GM19238 (cell line): ENCODE measurements around the gene SH3BP5.

ENCODE experiments used
- DNase-seq: peaks from one replicate; pipeline ENCODE4 v3.0.0; 2011; ENCODE audit warnings: low spot score; ENCODE audit not compliant: insufficient read length

Gene SH3BP5

DNA sequence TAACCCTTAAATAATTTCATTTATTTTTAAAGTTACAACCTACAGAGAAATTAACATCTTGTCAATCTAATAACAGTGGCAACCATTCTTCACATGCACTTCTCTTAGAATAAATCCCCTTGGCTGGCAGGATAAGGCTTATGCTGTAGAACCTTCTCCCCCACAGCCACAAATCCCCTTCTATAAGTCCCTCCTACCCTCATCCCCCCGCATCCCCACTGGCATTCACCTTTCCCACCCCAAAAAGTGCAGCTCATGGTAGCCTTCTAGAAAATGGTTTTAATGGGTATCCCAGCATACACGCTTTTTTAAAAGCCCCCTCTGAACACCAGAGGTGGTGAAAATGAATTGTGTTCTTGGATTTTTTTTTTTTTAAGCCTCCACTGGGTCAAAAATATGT lies 77.2 kb downstream of the SH3BP5 start:
- DNase-seq = no peak

DNA sequence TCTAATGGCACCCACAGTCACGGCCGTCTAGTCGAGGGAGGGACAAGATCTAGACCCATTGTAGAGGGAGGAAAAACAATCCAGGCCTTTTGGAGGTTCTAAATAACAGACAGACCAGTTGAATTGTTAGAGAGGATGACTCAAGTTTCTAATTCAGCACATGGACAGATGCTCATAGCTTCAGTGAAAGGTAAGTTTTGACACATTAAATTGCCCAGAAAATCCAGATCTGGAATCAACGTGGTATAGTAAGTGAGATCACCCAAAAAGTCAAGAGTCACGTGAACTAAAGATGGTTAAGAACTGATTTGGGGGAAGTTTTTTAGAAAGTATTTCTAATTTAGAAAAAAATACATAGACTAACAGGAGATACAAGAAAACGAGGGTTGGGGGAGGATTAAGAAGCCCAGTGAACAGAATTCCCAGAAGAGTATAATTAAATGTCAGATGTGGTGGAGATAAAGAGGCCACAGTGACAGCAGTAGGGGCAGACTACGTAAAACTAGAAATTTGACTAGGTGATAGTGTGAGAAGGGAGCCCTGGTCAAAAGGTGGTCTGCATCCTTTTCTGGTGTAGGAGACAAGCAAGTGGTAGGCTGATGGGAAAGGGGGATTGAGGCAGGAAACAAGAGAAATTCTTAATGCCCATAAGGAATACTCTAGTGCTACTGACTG lies 79.2 kb downstream of the SH3BP5 start:
- DNase-seq = no peak

GRCh38 chr3:15246186-15246585 lies 86.2 kb downstream of the SH3BP5 start:
- DNase-seq = no peak

- DNase-seq = no peak
These were observed 88.4 kb downstream of the SH3BP5 start for GRCh38 chr3:15243822-15244482.

GRCh38 chr3:15241341-15241740 lies 91.0 kb downstream of the SH3BP5 start:
- no peak for DNase-seq

DNA sequence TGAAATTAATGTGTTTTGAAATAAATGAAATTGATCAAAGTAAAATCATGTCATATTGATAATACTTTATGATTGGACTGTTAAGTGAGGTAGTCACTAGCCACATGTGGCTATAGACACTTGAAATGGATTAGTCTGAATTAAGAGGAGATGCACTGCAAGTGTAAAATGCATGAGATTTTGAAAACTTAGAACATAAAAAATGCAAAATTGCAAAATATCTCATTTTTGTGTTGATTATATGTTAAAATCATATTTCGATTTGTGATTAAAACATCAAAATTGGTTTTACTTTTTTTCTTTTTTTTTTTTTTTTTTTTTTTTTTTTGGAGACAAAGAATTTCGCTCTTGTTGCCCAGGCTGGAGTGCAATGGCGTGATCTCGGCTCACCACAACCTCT lies 103.1 kb downstream of the SH3BP5 start:
- DNase-seq = no peak

DNA sequence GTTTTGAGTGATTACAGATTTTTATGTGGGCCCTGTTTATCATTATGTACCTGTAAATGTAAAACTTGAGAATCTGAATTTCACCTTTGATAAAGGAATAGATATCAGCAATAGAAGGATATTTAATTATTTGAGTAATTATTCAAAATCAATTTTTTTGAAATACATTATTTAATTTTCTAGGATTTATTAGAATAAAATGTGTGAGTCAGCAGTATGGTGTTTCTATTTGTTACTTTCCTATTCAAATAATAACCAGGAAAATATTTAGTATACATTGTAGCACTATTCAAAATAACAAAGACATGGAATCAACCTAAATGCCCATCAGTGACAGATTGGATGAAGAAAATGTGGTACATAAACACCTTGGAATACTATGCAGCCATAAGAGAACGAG lies 104.2 kb downstream of the SH3BP5 start:
- DNase-seq = no peak

DNA sequence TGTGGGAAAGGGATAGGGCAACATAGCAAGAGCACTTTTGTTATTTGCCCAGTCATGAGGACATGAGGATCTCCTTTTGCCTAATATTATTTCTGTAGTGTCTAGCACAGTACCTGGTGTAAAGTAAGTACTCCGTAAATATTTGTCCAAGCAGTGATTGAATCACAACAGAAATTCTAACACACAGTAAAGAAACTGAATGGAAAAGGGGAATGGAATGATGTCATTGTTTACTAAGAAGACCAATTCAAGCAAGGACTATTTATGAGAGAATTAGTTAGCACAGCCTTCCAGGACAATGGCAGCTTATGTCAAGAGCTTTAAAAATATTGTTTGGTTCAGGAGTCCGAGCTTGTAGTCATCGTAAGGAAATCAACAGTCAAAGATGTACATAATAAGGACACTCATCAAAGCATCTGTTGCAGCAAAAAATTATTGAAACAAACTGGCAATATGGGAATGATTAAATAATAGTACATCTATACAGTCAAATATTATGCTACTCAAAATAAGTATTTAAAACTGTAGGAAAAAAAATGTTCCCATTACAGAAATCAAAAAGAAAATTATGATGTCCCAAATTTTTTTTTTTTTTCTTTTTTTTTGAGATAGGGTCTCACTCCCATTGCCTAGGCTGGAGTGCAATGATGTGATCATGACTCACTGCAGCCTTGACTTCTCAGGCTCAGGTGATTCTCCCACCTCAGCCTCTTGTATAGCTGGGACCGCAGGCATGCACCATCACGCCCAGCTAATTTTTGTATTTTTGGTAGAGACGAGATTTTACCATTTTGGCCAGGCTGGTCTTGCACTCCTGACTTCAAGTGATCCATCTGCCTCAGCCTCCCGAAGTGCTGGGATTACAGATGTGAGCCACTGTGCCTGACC lies 108.5 kb downstream of the SH3BP5 start:
- DNase-seq = no peak

GRCh38 chr3:15221574-15222217 lies 110.7 kb downstream of the SH3BP5 start:
- DNase-seq = no peak

GRCh38 chr3:15220661-15221060 lies 111.7 kb downstream of the SH3BP5 start:
- DNase-seq = no peak

DNA sequence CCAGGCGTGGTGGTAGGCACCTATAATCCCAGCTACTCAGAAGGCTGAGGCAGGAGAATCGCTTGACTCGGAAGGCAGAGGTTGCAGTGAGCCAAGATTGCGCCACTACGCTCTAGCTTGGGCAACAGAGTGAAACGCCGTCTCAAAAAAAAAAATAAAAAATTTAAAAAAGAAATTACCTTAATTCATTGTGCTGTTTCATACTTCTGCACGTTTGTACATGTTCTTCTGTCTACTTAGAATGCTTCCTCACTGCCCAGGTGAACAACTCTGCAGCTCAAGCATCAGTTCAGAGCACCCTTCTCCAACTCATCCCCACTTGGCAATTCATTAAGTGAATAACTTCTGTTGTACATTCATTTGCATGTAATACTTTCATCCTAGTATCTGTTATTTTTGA lies 112.3 kb downstream of the SH3BP5 start:
- no peak for DNase-seq

DNA sequence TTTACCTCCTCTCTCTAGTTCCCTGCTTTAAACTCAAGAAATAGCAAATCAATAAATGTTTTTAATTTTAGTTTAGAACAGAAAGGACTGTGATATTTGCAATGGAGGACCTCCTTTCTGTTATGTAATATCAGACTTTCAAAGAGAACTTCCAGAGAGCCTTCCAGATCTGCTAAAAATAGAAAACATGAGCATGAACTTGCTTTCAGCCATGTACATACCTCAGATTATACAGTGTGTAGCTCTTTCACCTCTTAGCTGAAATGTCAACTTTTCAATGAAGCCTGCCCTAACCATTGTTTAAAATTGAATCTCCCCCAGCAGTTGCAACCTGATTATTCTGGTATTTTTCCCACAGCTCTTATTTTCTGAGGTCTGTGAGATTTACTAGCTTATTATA lies 113.7 kb downstream of the SH3BP5 start:
- DNase-seq = no peak

DNA sequence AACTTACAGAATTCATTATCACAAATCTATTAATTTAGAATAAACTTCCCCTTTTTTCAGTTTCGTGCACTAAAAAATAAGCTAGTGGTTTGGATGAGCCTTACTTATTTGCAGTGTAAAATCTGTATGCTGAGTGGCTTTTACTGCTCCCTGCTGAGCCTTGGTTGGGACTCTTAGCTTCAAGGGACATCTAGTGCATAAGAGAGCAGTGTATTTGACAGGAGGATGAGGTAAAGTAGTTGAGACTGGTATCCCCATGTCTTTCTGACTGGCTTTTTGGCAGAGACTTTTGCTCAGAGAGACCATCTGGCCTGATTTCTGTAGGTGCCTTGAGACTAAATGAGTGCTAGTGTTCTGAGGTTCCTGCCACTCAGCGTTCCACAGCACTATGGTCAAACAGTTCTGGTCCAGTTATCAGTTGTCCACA lies 114.5 kb downstream of the SH3BP5 start:
- no peak for DNase-seq

DNA sequence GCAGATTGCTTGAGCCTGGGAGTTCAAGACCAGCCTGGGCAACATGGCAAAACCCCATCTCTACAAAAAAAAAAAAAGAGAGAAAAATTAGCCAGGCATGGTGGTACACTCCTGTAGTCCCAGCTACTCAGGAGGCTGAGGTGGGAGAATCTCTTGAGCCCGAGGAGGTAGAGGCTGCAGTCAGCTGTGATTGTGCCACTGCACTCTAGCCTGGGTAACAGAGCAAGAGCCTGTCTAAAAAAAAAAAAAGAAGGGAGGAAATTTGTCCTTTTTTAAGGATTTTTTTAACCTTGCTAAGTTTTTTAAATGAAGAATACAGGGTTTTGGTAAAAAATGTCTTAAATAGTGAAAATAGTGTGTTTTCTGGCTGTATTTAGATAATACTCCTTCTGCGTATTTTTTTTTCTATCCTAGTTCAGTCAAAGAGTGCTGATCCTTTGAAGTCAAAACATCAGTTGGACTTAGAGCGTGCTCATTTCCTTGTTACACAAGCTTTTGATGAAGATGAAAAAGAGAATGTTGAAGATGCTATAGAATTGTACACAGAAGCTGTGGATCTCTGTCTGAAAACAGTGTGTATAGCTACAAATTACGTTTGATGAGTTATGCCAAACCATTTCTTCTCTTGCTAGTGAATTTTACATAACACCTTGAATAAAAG lies 115.2 kb downstream of the SH3BP5 start:
- DNase-seq = no peak

DNA sequence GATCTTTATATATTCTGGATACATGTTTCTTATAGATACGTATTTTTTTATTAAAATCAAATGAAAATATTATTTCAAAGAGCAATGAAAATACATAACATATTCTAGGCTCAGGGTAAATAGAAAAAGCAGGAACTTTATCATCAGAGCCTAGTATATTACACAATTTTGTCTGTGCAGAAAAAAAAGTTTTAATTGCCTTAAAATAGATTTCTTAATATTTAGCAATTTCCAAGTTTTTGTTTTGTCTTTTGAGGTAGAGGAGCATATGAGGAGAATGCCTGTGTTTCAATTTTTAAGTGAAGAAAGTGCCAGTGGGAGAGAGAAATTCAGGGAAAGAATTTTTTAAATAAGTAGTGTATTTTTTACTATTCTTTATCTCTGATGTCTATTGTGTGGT lies 115.9 kb downstream of the SH3BP5 start:
- DNase-seq = no peak

DNA sequence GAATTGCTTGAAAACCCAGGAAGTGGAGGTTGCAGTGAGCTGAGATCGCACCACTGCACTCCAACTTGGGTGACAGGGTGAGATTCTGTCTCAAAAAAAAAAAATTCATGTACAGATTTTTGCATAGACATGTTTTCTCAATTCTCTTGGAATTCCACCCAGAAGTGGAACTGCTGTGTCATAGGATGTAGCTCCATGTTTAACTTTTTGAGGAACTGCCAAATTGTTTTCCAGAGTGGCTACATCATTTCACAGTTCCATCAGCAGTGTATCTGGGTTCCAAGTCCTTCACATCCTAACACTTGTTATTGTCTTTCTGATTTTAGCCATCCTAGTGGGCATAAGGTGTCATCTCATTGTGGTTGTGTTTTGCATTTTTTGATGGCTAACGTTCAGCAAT lies 116.4 kb downstream of the SH3BP5 start:
- no peak for DNase-seq

DNA sequence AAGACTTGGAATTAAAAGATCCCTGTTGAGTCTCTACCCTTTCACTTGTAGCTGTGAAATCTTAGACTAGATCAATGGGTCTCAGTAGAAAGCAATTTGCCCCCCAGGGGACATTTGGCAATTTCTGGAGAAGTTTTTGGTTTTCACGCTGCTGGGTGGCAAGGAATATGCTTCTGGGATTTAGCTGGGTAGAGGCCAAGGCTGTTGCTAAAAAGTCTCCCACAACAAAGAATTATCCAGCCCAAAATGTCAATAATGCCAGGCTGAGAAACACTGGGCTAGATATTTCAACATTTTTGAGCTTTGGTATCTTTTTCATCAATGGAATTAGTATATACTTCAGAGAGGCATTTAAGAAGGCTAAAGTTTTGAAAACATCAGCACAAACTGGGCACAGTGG lies 117.6 kb downstream of the SH3BP5 start:
- DNase-seq = no peak

DNA sequence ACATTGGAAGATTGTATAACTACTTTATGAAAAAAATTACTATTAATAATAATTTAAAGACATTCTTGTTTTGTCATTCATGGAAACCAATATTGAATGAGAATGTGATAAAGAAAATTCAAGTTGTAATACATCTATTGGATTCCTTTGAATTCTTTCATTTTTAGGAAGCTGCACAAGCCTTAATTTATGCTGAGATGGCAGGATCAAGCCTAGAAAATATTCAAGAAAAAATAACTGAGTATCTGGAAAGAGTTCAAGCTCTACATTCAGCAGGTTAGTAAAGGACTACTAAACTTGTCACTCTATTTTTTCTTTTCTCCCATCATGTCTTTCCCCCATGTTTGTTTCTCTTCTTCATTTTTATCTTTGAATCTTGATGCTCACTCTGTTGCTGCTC lies 120.4 kb downstream of the SH3BP5 start:
- no peak for DNase-seq

- no peak for DNase-seq
These were observed 124.4 kb downstream of the SH3BP5 start for GRCh38 chr3:15207836-15208504.

DNA sequence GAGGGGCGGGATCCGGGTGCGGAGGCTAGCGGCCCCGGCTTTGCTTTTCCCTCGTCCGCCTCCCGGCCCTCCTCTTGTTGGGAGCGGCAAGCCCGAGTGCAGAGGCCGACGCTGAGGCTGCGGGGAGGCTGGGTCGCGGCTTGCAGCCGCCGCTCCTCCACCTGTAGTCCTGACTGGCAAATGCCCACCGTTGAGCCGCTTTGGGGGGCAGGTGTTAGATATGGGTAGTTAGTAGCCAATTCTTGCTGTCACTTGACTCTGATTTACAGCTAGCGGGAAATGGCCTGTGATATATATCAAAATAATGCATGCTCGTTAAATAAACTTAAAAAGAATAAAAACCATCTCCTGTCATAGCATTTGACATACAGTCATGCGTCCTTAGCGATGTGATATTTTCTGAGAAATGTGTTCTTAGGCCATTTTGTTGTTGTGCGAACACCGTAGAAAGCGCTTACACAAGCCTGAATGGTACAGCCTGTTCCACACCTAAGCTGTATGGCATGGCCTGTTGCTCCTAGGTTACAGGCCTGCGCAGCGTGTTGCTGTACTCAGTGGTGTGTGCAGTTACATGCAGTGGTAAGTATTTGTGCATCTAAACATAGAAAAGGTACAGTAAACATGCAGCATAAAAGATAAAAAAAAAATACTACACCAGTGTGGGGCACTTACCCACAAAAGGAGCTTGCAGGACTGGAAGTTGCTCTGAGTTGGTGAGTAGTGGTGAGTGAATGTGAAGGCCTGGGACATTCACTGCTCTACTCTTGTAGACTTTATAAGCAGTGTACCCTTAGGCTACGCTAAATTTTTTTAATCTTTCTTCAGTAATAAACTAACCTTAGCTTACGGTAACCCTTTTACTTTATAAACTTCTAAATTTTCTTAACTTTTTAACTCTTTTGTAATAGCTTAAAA lies 125.5 kb downstream of the SH3BP5 start:
- peak; percentile 2 for DNase-seq
